ENCODE measurements around the gene GIPC3. TPM values are rescaled to one million over a fixed set of nuclear protein-coding genes. Genes with fewer than 3 reads are reported as not detected.
A peak's percentile ranks its signal among the peaks of the same experiment; 100 is the strongest.

GIPC3 gene
- total RNA-seq, 4 donors from 2014 or later: 0.19 to 0.89 (median 0.37) TPM

GRCh38 chr19:3615524-3616135 is 30.4 kb downstream of the GIPC3 start:
- Histone ChIP-seq H3K27ac (no peak overlapping the region), H3K9me3 (no peaks in the 10 kb centered on the region), H3K4me1 (peaks cover 11% of the 10 kb centered on the region), H3K36me3 (peaks cover 83% of the 10 kb centered on the region), H3K27me3 (no peaks in the 10 kb centered on the region), H3K4me3 (no peak overlapping the region)
- TF ChIP-seq POLR2AphosphoS5 (IDR thresholded peaks at IDR 0.05): no peak
- no peak for TF ChIP-seq EP300 (IDR thresholded peaks at IDR 0.05)
- no peak for TF ChIP-seq CTCF (IDR thresholded peaks at IDR 0.05)
- TF ChIP-seq POLR2A (IDR thresholded peaks at IDR 0.05): no peak
- no peak for DNase-seq (ENCODE audit: low spot score in 2 of 2)
- 84% methylated on average over 24 of the region's 26 CpGs for WGBS

- no peaks in the 10 kb centered on the region for H3K9me3 ChIP-seq
- H3K27ac ChIP-seq: no peak overlapping the region
- DNase-seq (ENCODE audit: low spot score in 2 of 2): no peak
- H3K4me3 ChIP-seq: no peak overlapping the region
- peaks cover 9% of the 10 kb centered on the region for H3K4me1 ChIP-seq
- 72% methylated on average over 14 of the region's 19 CpGs for WGBS
- no peaks in the 10 kb centered on the region for H3K27me3 ChIP-seq
- no peak for TF ChIP-seq CTCF (IDR thresholded peaks at IDR 0.05)
- H3K36me3 ChIP-seq: peaks cover 78% of the 10 kb centered on the region
Observed at GRCh38 chr19:3617463-3617862, 32.2 kb downstream of the GIPC3 start.

- no peaks in the 10 kb centered on the region for H3K9me3 ChIP-seq
- no peaks in the 10 kb centered on the region for H3K27me3 ChIP-seq
- WGBS: 22% methylated on average over 13 of the region's 31 CpGs
- no peak overlapping the region for H3K4me3 ChIP-seq
- H3K4me1 ChIP-seq: peaks cover 9% of the 10 kb centered on the region
- no peak for DNase-seq (ENCODE audit: low spot score in 2 of 2)
- no peak overlapping the region for H3K27ac ChIP-seq
- H3K36me3 ChIP-seq: peaks cover 77% of the 10 kb centered on the region
- TF ChIP-seq POLR2AphosphoS5 (IDR thresholded peaks at IDR 0.05) (no peak), CTCF (IDR thresholded peaks at IDR 0.05) (peak; percentile 79 to 91)
Observed at GRCh38 chr19:3618144-3618810, 33.0 kb downstream of the GIPC3 start.

- DNase-seq (ENCODE audit: low spot score in 2 of 2): no peak
- peaks cover 76% of the 10 kb centered on the region for H3K36me3 ChIP-seq
- no peak overlapping the region for H3K4me3 ChIP-seq
- 94% methylated on average over 19 of the region's 31 CpGs for WGBS
- H3K27me3 ChIP-seq: no peaks in the 10 kb centered on the region
- H3K9me3 ChIP-seq: no peaks in the 10 kb centered on the region
- H3K27ac ChIP-seq: no peak overlapping the region
- peaks cover 11% of the 10 kb centered on the region for H3K4me1 ChIP-seq
- TF ChIP-seq EP300 (IDR thresholded peaks at IDR 0.05) (no peak), CTCF (IDR thresholded peaks at IDR 0.05) (no peak), POLR2AphosphoS5 (IDR thresholded peaks at IDR 0.05) (no peak), POLR2A (IDR thresholded peaks at IDR 0.05) (no peak)
Observed at GRCh38 chr19:3618811-3619630, 33.7 kb downstream of the GIPC3 start.

GRCh38 chr19:3619631-3620012 is 34.3 kb downstream of the GIPC3 start:
- H3K36me3 ChIP-seq: peaks cover 72% of the 10 kb centered on the region
- no peak for DNase-seq (ENCODE audit: low spot score in 2 of 2)
- no peak overlapping the region for H3K4me3 ChIP-seq
- no peak for TF ChIP-seq CTCF (IDR thresholded peaks at IDR 0.05)
- H3K27me3 ChIP-seq: no peaks in the 10 kb centered on the region
- no peaks in the 10 kb centered on the region for H3K9me3 ChIP-seq
- 92% methylated on average over 11 of the region's 17 CpGs for WGBS
- no peak overlapping the region for H3K27ac ChIP-seq
- peaks cover 17% of the 10 kb centered on the region for H3K4me1 ChIP-seq
